ENCODE results near the gene KMT2D.

Gene KMT2D

DNA sequence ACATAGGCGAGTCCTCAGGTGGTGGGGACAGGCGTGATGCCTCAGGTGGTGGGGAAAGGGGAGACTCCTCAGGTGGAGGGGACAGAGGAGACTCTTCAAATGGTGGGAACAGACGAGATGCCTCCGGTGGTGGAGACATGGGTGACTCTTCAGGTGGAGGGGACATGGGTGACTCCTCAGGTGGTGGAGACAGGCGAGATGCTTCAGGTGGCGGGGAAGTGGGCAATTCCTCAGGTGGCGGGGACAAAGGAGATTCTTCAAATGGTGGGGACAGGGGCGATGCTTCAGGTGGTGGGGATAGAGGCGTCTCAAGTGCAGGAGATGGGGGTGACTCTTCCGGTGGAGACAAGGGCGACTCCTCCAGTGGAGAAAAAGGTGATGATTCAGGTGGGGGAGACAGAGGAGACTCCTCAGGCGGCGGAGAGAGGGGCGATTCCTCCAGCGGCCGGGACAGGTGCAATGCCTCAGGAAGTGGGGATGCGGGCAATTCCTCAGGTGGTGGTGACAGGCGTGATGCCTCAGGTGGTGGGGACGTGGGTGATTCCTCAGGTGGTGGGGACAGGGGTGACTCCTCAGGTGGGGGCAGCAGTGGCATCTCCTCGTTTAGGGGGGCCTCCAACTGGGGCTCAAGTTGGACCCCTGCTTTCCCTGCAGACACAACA is 8.7 kb downstream of the KMT2D start:
- Histone ChIP-seq H4K8ac (ENCODE audit: low read length) (no peak overlapping the region), H3K4me1 (ENCODE audit: control insufficient read depth, insufficient read depth, low read depth, low read length) (peaks cover 42% of the 10 kb centered on the region), H3K79me1 (replicated peaks; ENCODE audit: low read length, poor library complexity, severe bottlenecking) (peaks cover 35% of the 10 kb centered on the region), H2AFZ (ENCODE audit: low read depth, low read length) (no peak overlapping the region), H2BK5ac (ENCODE audit: low read depth, low read length, poor library complexity, severe bottlenecking) (no peak overlapping the region), H3K18ac (ENCODE audit: low read depth in 1 of 2, low read length in 2 of 2) (no peak overlapping the region), H3K14ac (ENCODE audit: low read length in 2 of 2) (no peak overlapping the region), H2AK5ac (ENCODE audit: low read length, severe bottlenecking) (no peak overlapping the region), H3K27ac (ENCODE audit: low read length, poor library complexity, severe bottlenecking) (no peak overlapping the region), H3K9ac (ENCODE audit: low read length) (no peak overlapping the region), H3K4ac (ENCODE audit: low read depth in 1 of 2, low read length in 2 of 2) (no peak overlapping the region), H4K91ac (ENCODE audit: low read length) (no peak overlapping the region), H3K4me2 (ENCODE audit: low read length, poor library complexity, severe bottlenecking) (no peak overlapping the region), H2BK12ac (ENCODE audit: low read length in 2 of 2) (no peak overlapping the region), H3K9me3 (ENCODE audit: control insufficient read depth, low read length) (no peaks in the 10 kb centered on the region), H2BK15ac (ENCODE audit: low read depth, poor library complexity, severe bottlenecking) (no peak overlapping the region), H3K27me3 (ENCODE audit: control insufficient read depth in 1 of 2, insufficient read depth in 1 of 2, low read length in 2 of 2) (no peaks in the 10 kb centered on the region), H3K36me3 (ENCODE audit: control insufficient read depth in 1 of 2, insufficient read depth in 2 of 2, low read depth in 1 of 2, low read length in 2 of 2) (peaks cover 72 to 86% of the 10 kb centered on the region in 2 experiments), H3K4me3 (ENCODE audit: insufficient read depth in 1 of 2, low read depth in 1 of 2, low read length in 2 of 2) (no peak overlapping the region), H2BK120ac (ENCODE audit: low read depth, low read length) (no peak overlapping the region), H3K23ac (ENCODE audit: low read length in 2 of 2) (no peak overlapping the region)
- no peak for DNase-seq
- WGBS, result 96% methylated on average over 19 of the region's 20 CpGs

DNA sequence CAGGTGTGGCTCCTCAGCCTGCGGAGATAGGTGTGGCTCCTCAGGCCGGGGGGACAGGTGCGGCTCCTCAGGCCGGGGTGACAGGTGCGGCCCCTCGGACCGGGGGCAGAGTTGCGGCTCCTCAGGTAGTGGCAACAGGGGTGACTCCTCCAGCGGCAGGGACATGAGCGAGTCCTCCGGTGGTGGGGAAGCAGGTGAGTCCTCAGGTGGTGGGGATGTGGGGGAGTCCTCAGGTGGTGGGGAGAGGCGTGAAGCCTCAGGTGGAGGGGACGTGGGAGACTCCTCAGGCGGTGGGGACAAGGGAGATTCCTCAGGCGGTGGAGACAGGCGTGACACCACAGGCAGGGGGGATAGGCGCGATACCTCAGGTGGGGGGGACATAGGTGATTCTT is 9.2 kb downstream of the KMT2D start:
- no peak overlapping the region for H4K91ac ChIP-seq (ENCODE audit: low read length)
- no peak overlapping the region for H3K9ac ChIP-seq (ENCODE audit: low read length)
- H2BK120ac ChIP-seq (ENCODE audit: low read depth, low read length), result no peak overlapping the region
- H3K23ac ChIP-seq (ENCODE audit: low read length in 2 of 2), result no peak overlapping the region
- H3K4ac ChIP-seq (ENCODE audit: low read depth in 1 of 2, low read length in 2 of 2), result no peak overlapping the region
- no peak overlapping the region for H3K27ac ChIP-seq (ENCODE audit: low read length, poor library complexity, severe bottlenecking)
- H3K4me1 ChIP-seq (ENCODE audit: control insufficient read depth, insufficient read depth, low read depth, low read length), result peaks cover 41% of the 10 kb centered on the region
- no peaks in the 10 kb centered on the region for H3K27me3 ChIP-seq (ENCODE audit: control insufficient read depth in 1 of 2, insufficient read depth in 1 of 2, low read length in 2 of 2)
- H3K4me3 ChIP-seq (ENCODE audit: insufficient read depth in 1 of 2, low read depth in 1 of 2, low read length in 2 of 2), result no peak overlapping the region
- WGBS, result 97% methylated on average over 18 of the region's 18 CpGs
- H2AK5ac ChIP-seq (ENCODE audit: low read length, severe bottlenecking), result no peak overlapping the region
- H2BK15ac ChIP-seq (ENCODE audit: low read depth, poor library complexity, severe bottlenecking), result no peak overlapping the region
- no peak overlapping the region for H3K14ac ChIP-seq (ENCODE audit: low read length in 2 of 2)
- DNase-seq, result no peak
- H3K36me3 ChIP-seq (ENCODE audit: control insufficient read depth in 1 of 2, insufficient read depth in 2 of 2, low read depth in 1 of 2, low read length in 2 of 2), result peaks cover 77 to 91% of the 10 kb centered on the region in 2 experiments
- H2AFZ ChIP-seq (ENCODE audit: low read depth, low read length), result no peak overlapping the region
- H3K9me3 ChIP-seq (ENCODE audit: control insufficient read depth, low read length), result no peaks in the 10 kb centered on the region
- H4K8ac ChIP-seq (ENCODE audit: low read length), result no peak overlapping the region
- H3K79me1 ChIP-seq (replicated peaks; ENCODE audit: low read length, poor library complexity, severe bottlenecking), result peaks cover 39% of the 10 kb centered on the region
- no peak overlapping the region for H2BK5ac ChIP-seq (ENCODE audit: low read depth, low read length, poor library complexity, severe bottlenecking)
- no peak overlapping the region for H2BK12ac ChIP-seq (ENCODE audit: low read length in 2 of 2)
- H3K18ac ChIP-seq (ENCODE audit: low read depth in 1 of 2, low read length in 2 of 2), result no peak overlapping the region
- H3K4me2 ChIP-seq (ENCODE audit: low read length, poor library complexity, severe bottlenecking), result no peak overlapping the region

DNA sequence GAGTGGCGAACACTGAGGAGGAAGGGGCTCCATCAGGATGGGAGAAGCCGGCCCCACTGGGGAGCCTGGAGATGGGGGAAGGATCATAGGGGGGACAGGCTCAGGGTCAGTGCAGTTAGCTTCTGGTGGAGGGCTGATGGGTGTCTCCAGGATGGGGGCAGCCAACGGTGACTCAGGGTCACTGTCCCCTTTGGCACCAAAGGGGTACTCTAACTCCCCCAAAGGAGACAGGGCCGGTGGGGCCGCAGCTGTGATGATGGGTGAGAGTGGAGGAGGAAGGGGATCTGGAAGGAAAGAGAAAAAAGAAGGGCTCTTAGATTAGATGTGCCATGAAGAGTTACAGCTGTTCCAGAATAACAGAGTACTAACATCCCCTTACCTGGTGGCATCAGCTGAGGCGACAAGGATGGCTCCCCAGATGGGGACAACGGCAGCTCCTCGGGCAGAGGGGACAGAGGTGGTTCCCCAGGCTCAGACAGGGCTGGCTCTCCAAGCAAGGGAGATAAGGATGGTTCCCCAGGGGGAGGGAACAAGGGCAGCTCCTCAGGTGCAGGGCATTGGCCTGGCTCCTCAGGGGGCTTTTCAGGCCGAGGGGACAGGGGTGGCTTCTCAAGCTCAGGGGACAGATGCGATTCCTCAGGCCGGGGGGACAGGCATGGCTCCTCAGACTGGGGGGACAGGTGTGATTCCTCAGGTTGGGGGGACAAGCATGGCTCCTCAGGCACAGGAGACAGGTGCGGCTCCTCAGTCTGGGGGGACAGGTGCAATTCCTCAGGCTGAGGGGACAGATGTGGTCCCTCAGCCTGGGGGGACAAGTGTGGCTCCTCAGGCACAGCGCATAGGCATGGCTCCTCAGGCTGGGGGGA is 9.9 kb downstream of the KMT2D start:
- H3K14ac ChIP-seq (ENCODE audit: low read length in 2 of 2), result no peak overlapping the region
- H3K36me3 ChIP-seq (ENCODE audit: control insufficient read depth in 1 of 2, insufficient read depth in 2 of 2, low read depth in 1 of 2, low read length in 2 of 2), result peaks cover 84 to 97% of the 10 kb centered on the region in 2 experiments
- H2BK5ac ChIP-seq (ENCODE audit: low read depth, low read length, poor library complexity, severe bottlenecking), result no peak overlapping the region
- no peak overlapping the region for H2BK120ac ChIP-seq (ENCODE audit: low read depth, low read length)
- H2BK15ac ChIP-seq (ENCODE audit: low read depth, poor library complexity, severe bottlenecking), result peak overlapping the region; percentile 5
- 98% methylated on average over 13 of the region's 13 CpGs for WGBS
- H3K9ac ChIP-seq (ENCODE audit: low read length), result no peak overlapping the region
- no peaks in the 10 kb centered on the region for H3K9me3 ChIP-seq (ENCODE audit: control insufficient read depth, low read length)
- H3K27me3 ChIP-seq (ENCODE audit: control insufficient read depth in 1 of 2, insufficient read depth in 1 of 2, low read length in 2 of 2), result no peaks in the 10 kb centered on the region
- no peak overlapping the region for H2AFZ ChIP-seq (ENCODE audit: low read depth, low read length)
- no peak overlapping the region for H3K23ac ChIP-seq (ENCODE audit: low read length in 2 of 2)
- H3K4ac ChIP-seq (ENCODE audit: low read depth in 1 of 2, low read length in 2 of 2), result no peak overlapping the region
- H2BK12ac ChIP-seq (ENCODE audit: low read length in 2 of 2), result no peak overlapping the region
- peaks cover 38% of the 10 kb centered on the region for H3K4me1 ChIP-seq (ENCODE audit: control insufficient read depth, insufficient read depth, low read depth, low read length)
- H4K8ac ChIP-seq (ENCODE audit: low read length), result no peak overlapping the region
- H3K4me3 ChIP-seq (ENCODE audit: insufficient read depth in 1 of 2, low read depth in 1 of 2, low read length in 2 of 2), result no peak overlapping the region
- H3K4me2 ChIP-seq (ENCODE audit: low read length, poor library complexity, severe bottlenecking), result no peak overlapping the region
- H4K91ac ChIP-seq (ENCODE audit: low read length), result no peak overlapping the region
- H3K79me1 ChIP-seq (replicated peaks; ENCODE audit: low read length, poor library complexity, severe bottlenecking), result peaks cover 45% of the 10 kb centered on the region
- H3K18ac ChIP-seq (ENCODE audit: low read depth in 1 of 2, low read length in 2 of 2), result no peak overlapping the region
- no peak overlapping the region for H3K27ac ChIP-seq (ENCODE audit: low read length, poor library complexity, severe bottlenecking)
- no peak for DNase-seq
- peak overlapping the region; percentile 10 for H2AK5ac ChIP-seq (ENCODE audit: low read length, severe bottlenecking)

DNA sequence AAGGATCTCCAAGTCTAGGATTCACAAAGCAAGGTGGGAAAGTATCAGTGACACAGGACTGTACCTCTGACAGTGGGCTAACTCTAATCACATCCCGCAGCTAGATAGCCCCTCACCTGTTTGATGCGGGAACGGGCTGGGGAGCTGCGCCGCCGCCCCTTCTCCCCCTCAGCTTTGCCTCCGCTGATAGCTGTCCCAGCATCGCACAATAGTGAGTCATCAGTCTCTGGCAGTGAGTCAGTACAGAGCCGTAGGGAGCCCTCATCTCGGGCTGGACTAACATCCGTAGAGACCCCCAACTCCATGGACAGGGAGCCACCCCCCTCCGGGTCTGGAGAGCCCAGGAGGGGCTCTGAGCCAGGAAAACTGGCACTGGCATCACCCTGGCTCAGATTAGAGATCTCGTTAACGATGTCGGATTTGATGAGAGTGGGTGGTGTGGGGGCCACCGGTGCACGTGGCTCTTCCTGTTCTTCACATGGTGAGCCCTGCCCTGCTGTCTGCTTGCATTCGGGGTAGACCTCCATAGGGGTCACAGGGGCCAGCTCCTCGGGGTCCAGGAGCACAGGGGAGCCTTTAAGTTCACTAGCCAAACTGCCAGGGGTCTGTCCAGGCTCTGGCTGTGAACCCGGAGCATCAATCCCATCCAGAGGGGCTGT is 10.9 kb downstream of the KMT2D start:
- peak overlapping the region in 1 of 2 experiments; percentile 19 for H3K18ac ChIP-seq (ENCODE audit: low read depth in 1 of 2, low read length in 2 of 2)
- H3K4ac ChIP-seq (ENCODE audit: low read depth in 1 of 2, low read length in 2 of 2), result no peak overlapping the region
- H3K27ac ChIP-seq (ENCODE audit: low read length, poor library complexity, severe bottlenecking), result peak overlapping the region; percentile 86
- no peak overlapping the region for H2BK5ac ChIP-seq (ENCODE audit: low read depth, low read length, poor library complexity, severe bottlenecking)
- peaks cover 47% of the 10 kb centered on the region for H3K79me1 ChIP-seq (replicated peaks; ENCODE audit: low read length, poor library complexity, severe bottlenecking)
- H2BK12ac ChIP-seq (ENCODE audit: low read length in 2 of 2), result peak overlapping the region in 1 of 2 experiments; percentile 18
- peaks cover 91 to 98% of the 10 kb centered on the region in 2 experiments for H3K36me3 ChIP-seq (ENCODE audit: control insufficient read depth in 1 of 2, insufficient read depth in 2 of 2, low read depth in 1 of 2, low read length in 2 of 2)
- H3K23ac ChIP-seq (ENCODE audit: low read length in 2 of 2), result no peak overlapping the region
- H3K27me3 ChIP-seq (ENCODE audit: control insufficient read depth in 1 of 2, insufficient read depth in 1 of 2, low read length in 2 of 2), result no peaks in the 10 kb centered on the region
- H3K4me1 ChIP-seq (ENCODE audit: control insufficient read depth, insufficient read depth, low read depth, low read length), result peaks cover 33% of the 10 kb centered on the region
- peak overlapping the region; percentile 27 for H2BK120ac ChIP-seq (ENCODE audit: low read depth, low read length)
- H2BK15ac ChIP-seq (ENCODE audit: low read depth, poor library complexity, severe bottlenecking), result no peak overlapping the region
- H3K4me3 ChIP-seq (ENCODE audit: insufficient read depth in 1 of 2, low read depth in 1 of 2, low read length in 2 of 2), result no peak overlapping the region
- peak overlapping the region; percentile 47 for H4K91ac ChIP-seq (ENCODE audit: low read length)
- H3K9ac ChIP-seq (ENCODE audit: low read length), result peak overlapping the region; percentile 39
- peak overlapping the region; percentile 10 for H2AK5ac ChIP-seq (ENCODE audit: low read length, severe bottlenecking)
- H3K14ac ChIP-seq (ENCODE audit: low read length in 2 of 2), result no peak overlapping the region
- H3K4me2 ChIP-seq (ENCODE audit: low read length, poor library complexity, severe bottlenecking), result peak overlapping the region; percentile 46
- 55% methylated on average over 20 of the region's 20 CpGs for WGBS
- peak; percentile 79 for DNase-seq
- peak overlapping the region; percentile 55 for H4K8ac ChIP-seq (ENCODE audit: low read length)
- no peaks in the 10 kb centered on the region for H3K9me3 ChIP-seq (ENCODE audit: control insufficient read depth, low read length)
- no peak overlapping the region for H2AFZ ChIP-seq (ENCODE audit: low read depth, low read length)
